HCT116 (cell line): ENCODE data around the gene ADD1. TPM values are rescaled to one million over a fixed set of nuclear protein-coding genes. Genes with fewer than 3 reads are reported as not detected.

Experiments used
- ATAC-seq: fragments of 200-7000 bp; cut with Tn5 transposase; 2 replicates; pipeline ENCODE4 v1.9.1; 2020; ENCODE audit warnings: mild to moderate bottlenecking, moderate library complexity
- BruUV-seq: library from RNA; stranded (reverse); fragments of 400-500 nt; replicated peaks from 2 replicates; lab custom pipeline; 2021; lab: Mats Ljungman, UMichigan
- CTCF ChIA-PET: fragments of 300-600 bp; sonication (Branson Sonifier 250); formaldehyde crosslinking; loops from one replicate; lab custom pipeline; 2021; ENCODE audit warnings: antibody characterized with exemption; lab: Charles Lee
- POLR2A ChIA-PET: fragments of 300-600, 350-600 bp; sonication (Branson Sonifier 250); formaldehyde crosslinking; loops from one replicate; lab custom pipeline; 2021; ENCODE audit warnings: antibody characterized with exemption; lab: Charles Lee
- RAD21 ChIA-PET, 2 experiments: fragments of 300-600 bp; sonication (Branson Sonifier 250); formaldehyde crosslinking; loops; one replicate each; lab custom pipeline; 2023; ENCODE audit warnings: low total read pairs in 2 of 2; ENCODE audit not compliant: uncharacterized antibody in 2 of 2, unreplicated experiment in 2 of 2, low non-redundant PET in 1 of 2; lab: Charles Lee
- DNase-seq: peaks from one replicate; pipeline ENCODE4 v3.0.0-alpha.2; 2010; ENCODE audit warnings: low read depth, low spot score
- H2AFZ ChIP-seq: fragments of 200-600 bp; shearing (Covaris generic), sonication (generic); 2 replicates; pipeline ENCODE4 v1.6.1; 2017; ENCODE audit warnings: low read depth, mixed run types, mixed read lengths, antibody characterized with exemption, low read length; ENCODE audit not compliant: poor library complexity, severe bottlenecking
- H3K27ac ChIP-seq: 2 replicates; pipeline ENCODE4 v1.5.1; 2012; ENCODE audit warnings: low read depth, low read length
- H3K27me3 ChIP-seq: fragments of 200-600 bp; sonication (generic); 2 replicates; pipeline ENCODE4 v1.6.1; 2016; ENCODE audit warnings: mixed run types, low read length, mixed read lengths; ENCODE audit not compliant: insufficient read depth
- H3K36me3 ChIP-seq, 2 experiments: fragments of 200-500 bp in 1 of 2; fragments of 200-600 bp in 1 of 2; sonication (Bioruptor generic) in 1 of 2; sonication (generic) in 1 of 2; 2 replicates each; pipeline versions ENCODE4 v1.5.1 to v1.6.1; 2014 to 2016; ENCODE audit warnings: low read length in 2 of 2, inconsistent platforms in 1 of 2, mixed read lengths in 1 of 2, mixed run types in 1 of 2; ENCODE audit not compliant: insufficient read depth in 2 of 2, control insufficient read depth in 1 of 2
- H3K4me1 ChIP-seq, 2 experiments: fragments of 200-600 bp in 1 of 2; sonication (generic) in 1 of 2; 2 replicates each; pipeline versions ENCODE4 v1.5.1 to v1.6.1; 2012 to 2017; ENCODE audit warnings: low read length in 2 of 2, inconsistent platforms in 1 of 2, mild to moderate bottlenecking in 1 of 2, mixed read lengths in 1 of 2, mixed run types in 1 of 2, moderate library complexity in 1 of 2; ENCODE audit not compliant: insufficient read depth in 2 of 2, control insufficient read depth in 1 of 2
- H3K4me2 ChIP-seq: fragments of 200-600 bp; sonication (generic); 2 replicates; pipeline ENCODE4 v1.6.1; 2017; ENCODE audit warnings: mixed run types, low read length, mixed read lengths
- H3K4me3 ChIP-seq, 2 experiments: fragments of 200-600 bp in 1 of 2; sonication (generic) in 1 of 2; replicated peaks in 1 of 2; 2 replicates each; pipeline ENCODE4 v1.5.1; 2011 to 2016; ENCODE audit warnings: low read length in 2 of 2, control low read depth in 1 of 2, low read depth in 1 of 2, mild to moderate bottlenecking in 1 of 2, mixed read lengths in 1 of 2, mixed run types in 1 of 2
- H3K79me2 ChIP-seq: fragments of 200-600 bp; sonication (generic); 2 replicates; pipeline ENCODE4 v1.6.1; 2017; ENCODE audit warnings: mild to moderate bottlenecking, mixed run types, low read length, moderate library complexity, mixed read lengths; ENCODE audit not compliant: insufficient read depth
- H3K9ac ChIP-seq: fragments of 200-600 bp; sonication (generic); 2 replicates; pipeline ENCODE4 v1.6.1; 2016; ENCODE audit warnings: low read length, mixed read lengths
- H3K9me2 ChIP-seq: fragments of 200-600 bp; sonication (generic), shearing (Covaris generic); 2 replicates; pipeline ENCODE4 v1.6.1; 2017; ENCODE audit warnings: mixed run types, mild to moderate bottlenecking, moderate library complexity; ENCODE audit not compliant: insufficient read depth
- H3K9me3 ChIP-seq, 2 experiments: fragments of 200-500 bp in 1 of 2; fragments of 200-600 bp in 1 of 2; sonication (Bioruptor generic) in 1 of 2; sonication (generic) in 1 of 2; 2 replicates each; pipeline ENCODE4 v1.6.1; 2014 to 2017; ENCODE audit warnings: low read length in 2 of 2, mixed read lengths in 2 of 2, inconsistent platforms in 1 of 2, low read depth in 1 of 2, mild to moderate bottlenecking in 1 of 2, mixed run types in 1 of 2, moderate library complexity in 1 of 2; ENCODE audit not compliant: control insufficient read depth in 1 of 2, insufficient read depth in 1 of 2
- H4K20me1 ChIP-seq: fragments of 200-600 bp; sonication (generic), shearing (Covaris generic); 2 replicates; pipeline ENCODE4 v1.6.1; 2017; ENCODE audit warnings: mixed run types, mild to moderate bottlenecking, moderate library complexity; ENCODE audit not compliant: insufficient read depth
- ATF3 ChIP-seq: IDR thresholded peaks from 2 replicates; pipeline ENCODE4 v1.6.1; 2012
- CBX3 ChIP-seq: IDR thresholded peaks from 2 replicates; pipeline ENCODE4 v1.6.1; 2012; ENCODE audit warnings: low read depth
- CEBPB ChIP-seq: IDR thresholded peaks from 2 replicates; pipeline ENCODE4 v1.6.1; 2012; ENCODE audit warnings: low read depth
- EGR1 ChIP-seq: IDR thresholded peaks from 2 replicates; pipeline ENCODE4 v1.6.1; 2012; ENCODE audit warnings: low read depth
- ELF1 ChIP-seq: IDR thresholded peaks from 2 replicates; pipeline ENCODE4 v1.6.1; 2012; ENCODE audit warnings: low read depth, borderline replicate concordance
- EZH2 ChIP-seq: fragments of 200-600 bp; sonication (generic); IDR thresholded peaks from 2 replicates; pipeline ENCODE4 v1.6.1; 2017; ENCODE audit warnings: antibody characterized with exemption, mixed run types
- EZH2phosphoT487 ChIP-seq: fragments of 200-600 bp; IDR thresholded peaks from 2 replicates; pipeline ENCODE4 v1.6.1; 2018; ENCODE audit warnings: antibody characterized with exemption, borderline replicate concordance
- FOSL1 ChIP-seq: IDR thresholded peaks from 2 replicates; pipeline ENCODE4 v1.6.1; 2012; ENCODE audit warnings: low read depth
- JUND ChIP-seq: IDR thresholded peaks from 2 replicates; pipeline ENCODE4 v1.6.1; 2012
- MAX ChIP-seq: IDR thresholded peaks from 2 replicates; pipeline ENCODE4 v1.6.1; 2012
- POLR2A ChIP-seq: IDR thresholded peaks from 2 replicates; pipeline ENCODE4 v1.7.0; 2011; ENCODE audit warnings: borderline replicate concordance; ENCODE audit not compliant: insufficient read depth, insufficient read length; ENCODE audit errors: extremely low read depth
- POLR2AphosphoS5 ChIP-seq: IDR thresholded peaks from 2 replicates; pipeline ENCODE4 v1.6.1; 2011; ENCODE audit warnings: mild to moderate bottlenecking, low read depth, low read length, moderate library complexity
- RAD21 ChIP-seq: IDR thresholded peaks from 2 replicates; pipeline ENCODE4 v1.6.1; 2012; ENCODE audit warnings: low read depth, mild to moderate bottlenecking
- SIN3A ChIP-seq: IDR thresholded peaks from 2 replicates; pipeline ENCODE4 v1.6.1; 2012; ENCODE audit warnings: low read depth
- SRF ChIP-seq: IDR thresholded peaks from 2 replicates; pipeline ENCODE4 v1.6.1; 2012; ENCODE audit warnings: low read depth
- TCF7L2 ChIP-seq: IDR thresholded peaks from 2 replicates; pipeline ENCODE4 v1.7.0; 2011; ENCODE audit warnings: borderline replicate concordance, inconsistent platforms; ENCODE audit not compliant: insufficient read depth, insufficient read length; ENCODE audit errors: extremely low read depth
- YY1 ChIP-seq: IDR thresholded peaks from 2 replicates; pipeline ENCODE4 v1.6.1; 2011; ENCODE audit warnings: low read length, low read depth, moderate library complexity, mild to moderate bottlenecking; ENCODE audit not compliant: insufficient replicate concordance; ENCODE audit errors: extremely low read depth
- ZFX ChIP-seq: fragments of 450-650 bp; IDR thresholded peaks from 2 replicates; pipeline ENCODE4 v1.6.1; 2017
- ZNF274 ChIP-seq: fragments of 200-500 bp; sonication (Bioruptor generic); IDR thresholded peaks from 2 replicates; pipeline ENCODE4 v1.6.1; 2014; ENCODE audit warnings: mild to moderate bottlenecking, low read depth, low read length, inconsistent platforms
- intact Hi-C: fragments of 100-400 bp; cut with micrococcal nuclease; formaldehyde crosslinking; loops from 2 replicates; pipeline ENCODE4 v1.10.0; 2022
- total RNA-seq: library from RNA; stranded (reverse); gene quantifications from one replicate; pipeline ENCODE4 v1.2.1, GENCODE V29; 2021; ENCODE audit not compliant: unreplicated experiment

Gene ADD1
- total RNA-seq, 1 experiment from 2014 or later: 139 TPM

- peaks cover 38% of the 10 kb centered on the region for H3K79me2 ChIP-seq
These were observed 869 bp upstream of the ADD1 start for GRCh38 chr4:2842687-2843262.

GRCh38 chr4:2843941-2844584 lies 419 bp downstream of the ADD1 start:
- intact Hi-C loops: no loop called here
- H3K4me2 ChIP-seq: peak overlapping the region; percentile 87
- H3K79me2 ChIP-seq: peaks cover 51% of the 10 kb centered on the region
- ATAC-seq: peak; percentile 31
- H3K9me3 ChIP-seq: no peaks in the 10 kb centered on the region
- CTCF ChIA-PET: no interaction called here
- RAD21 ChIA-PET: no interaction called here
- POLR2A ChIA-PET: no interaction called here
- no TSS peak for BruUV-seq
- peak overlapping the region; percentile 68 for H3K27ac ChIP-seq
- peaks cover 9 to 13% of the 10 kb centered on the region in 2 experiments; a peak in 3 of 4 replicates for H3K4me1 ChIP-seq
- no peak for DNase-seq
- peaks cover 6% of the 10 kb centered on the region; the same call in 1 of the 2 replicates for H4K20me1 ChIP-seq
- H2AFZ ChIP-seq: no peak overlapping the region
- H3K4me3 ChIP-seq: peak overlapping the region; percentile 89 to 94
- peaks cover 4% of the 10 kb centered on the region; the same call in 1 of the 2 replicates for H3K9me2 ChIP-seq
- H3K9ac ChIP-seq: peak overlapping the region; percentile 78
- no peaks in the 10 kb centered on the region for H3K27me3 ChIP-seq
- H3K36me3 ChIP-seq: no peaks in the 10 kb centered on the region
- peak; percentile 10 for TF ChIP-seq POLR2A
- TF ChIP-seq CBX3: no peak
- TF ChIP-seq YY1: no peak
- TF ChIP-seq EGR1: 0 out of 2 replicates have a peak, but pooled peaks have one; percentile 22
- no peak for TF ChIP-seq ATF3
- TF ChIP-seq MAX: no peak
- TF ChIP-seq CEBPB: no peak
- TF ChIP-seq RAD21: no peak
- no peak for TF ChIP-seq EZH2
- TF ChIP-seq SRF: no peak
- TF ChIP-seq TCF7L2: no peak
- no peak for TF ChIP-seq JUND
- peak; percentile 51; the same call in 1 of the 2 replicates for TF ChIP-seq SIN3A
- no peak for TF ChIP-seq ZNF274
- TF ChIP-seq ELF1: no peak
- no peak for TF ChIP-seq FOSL1

More at GRCh38 chr4:2842687-2843262, 869 bp upstream of the ADD1 start:
- Histone ChIP-seq H3K27ac (peak overlapping the region; percentile 68), H3K27me3 (no peaks in the 10 kb centered on the region), H3K4me2 (peak overlapping the region; percentile 85), H2AFZ (no peak overlapping the region), H3K9me3 (no peaks in the 10 kb centered on the region), H3K4me3 (peak overlapping the region; percentile 89 to 94), H3K9me2 (peaks cover 4% of the 10 kb centered on the region; the same call in 1 of the 2 replicates), H3K4me1 (peaks cover 9 to 13% of the 10 kb centered on the region in 2 experiments; a peak in 3 of 4 replicates), H3K9ac (peak overlapping the region; percentile 78), H4K20me1 (no peaks in the 10 kb centered on the region; the same call in 1 of the 2 replicates), H3K36me3 (no peaks in the 10 kb centered on the region)
- ATAC-seq (peak; percentile 10; the same call in 1 of the 2 replicates), DNase-seq (no peak)
- ChIA-PET CTCF (no interaction called here), POLR2A (no interaction called here), RAD21 (no interaction called here)
- intact Hi-C loops: no loop called here
- TF ChIP-seq EGR1 (no peak), YY1 (no peak), ELF1 (no peak), JUND (no peak), POLR2AphosphoS5 (no peak), ZNF274 (no peak), CBX3 (no peak), ZFX (no peak), EZH2phosphoT487 (no peak), CEBPB (no peak), FOSL1 (no peak), POLR2A (no peak), MAX (no peak), SRF (no peak), SIN3A (no peak)
- TSS peak; percentile 76 for BruUV-seq
